ENCODE measurements around the gene SPRTN.

DNA sequence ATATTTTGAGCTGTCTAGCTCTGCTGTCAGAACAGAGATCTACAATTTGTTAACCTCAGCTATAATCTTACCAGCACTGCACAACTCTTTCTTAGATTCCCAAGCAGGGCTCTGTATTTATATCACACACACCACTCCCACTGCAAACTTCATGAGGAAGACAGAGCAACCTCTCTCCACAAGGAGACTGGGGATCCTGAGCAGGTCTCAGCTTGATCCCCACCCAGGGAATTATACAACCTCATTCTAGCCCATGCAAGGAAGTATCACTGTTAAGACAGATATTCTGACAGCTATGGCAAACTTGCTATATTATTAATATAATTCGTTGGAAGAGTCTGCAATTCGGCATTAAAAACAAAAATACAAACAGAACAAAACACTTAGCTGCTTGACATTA, 43.6 kb downstream of the SPRTN start:
- TF ChIP-seq POLR2A (IDR thresholded peaks at IDR 0.05), result no peak
- TF ChIP-seq, protein P1, sequence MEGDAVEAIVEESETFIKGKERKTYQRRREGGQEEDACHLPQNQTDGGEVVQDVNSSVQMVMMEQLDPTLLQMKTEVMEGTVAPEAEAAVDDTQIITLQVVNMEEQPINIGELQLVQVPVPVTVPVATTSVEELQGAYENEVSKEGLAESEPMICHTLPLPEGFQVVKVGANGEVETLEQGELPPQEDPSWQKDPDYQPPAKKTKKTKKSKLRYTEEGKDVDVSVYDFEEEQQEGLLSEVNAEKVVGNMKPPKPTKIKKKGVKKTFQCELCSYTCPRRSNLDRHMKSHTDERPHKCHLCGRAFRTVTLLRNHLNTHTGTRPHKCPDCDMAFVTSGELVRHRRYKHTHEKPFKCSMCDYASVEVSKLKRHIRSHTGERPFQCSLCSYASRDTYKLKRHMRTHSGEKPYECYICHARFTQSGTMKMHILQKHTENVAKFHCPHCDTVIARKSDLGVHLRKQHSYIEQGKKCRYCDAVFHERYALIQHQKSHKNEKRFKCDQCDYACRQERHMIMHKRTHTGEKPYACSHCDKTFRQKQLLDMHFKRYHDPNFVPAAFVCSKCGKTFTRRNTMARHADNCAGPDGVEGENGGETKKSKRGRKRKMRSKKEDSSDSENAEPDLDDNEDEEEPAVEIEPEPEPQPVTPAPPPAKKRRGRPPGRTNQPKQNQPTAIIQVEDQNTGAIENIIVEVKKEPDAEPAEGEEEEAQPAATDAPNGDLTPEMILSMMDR (IDR thresholded peaks at IDR 0.05), result no peak

All from breast epithelium (tissue), 3 donors.